IMR-90 (cell line): Measurements from ENCODE around the gene B4GALT1. TPM values are rescaled to one million over a fixed set of nuclear protein-coding genes. Genes with fewer than 3 reads are reported as not detected.

ENCODE experiments used
- ATAC-seq: fragments of 200-7000 bp; cut with Tn5 transposase; 2 replicates; pipeline ENCODE4 v1.9.1; 2020; ENCODE audit warnings: low read depth, mild to moderate bottlenecking, moderate library complexity
- BruUV-seq: library from RNA; stranded (reverse); fragments of 400-500 nt; replicated peaks from 2 replicates; lab custom pipeline; 2021; lab: Mats Ljungman, UMichigan
- CTCF ChIA-PET: fragments of 300-600 bp; formaldehyde crosslinking; extraction: SDS; loops from one replicate; lab custom pipeline; 2021; ENCODE audit warnings: antibody characterized with exemption; lab: Yijun Ruan, JAX
- POLR2A ChIA-PET: fragments of 300-600 bp; sonication (Branson Sonifier 250); formaldehyde crosslinking; loops from one replicate; lab custom pipeline; 2022; ENCODE audit warnings: antibody characterized with exemption; ENCODE audit not compliant: unreplicated experiment; lab: Charles Lee
- DNase-seq: peaks from one replicate; pipeline ENCODE4 v3.0.0; 2013
- H2AFZ ChIP-seq: replicated peaks from 2 replicates; pipeline ENCODE3; 2013; ENCODE audit warnings: low read length, mild to moderate bottlenecking; ENCODE audit not compliant: poor library complexity
- H2AK5ac ChIP-seq: 2 replicates; pipeline ENCODE4 v1.6.1; 2013; ENCODE audit warnings: low read depth, low read length, inconsistent platforms
- H2AK9ac ChIP-seq: replicated peaks from 2 replicates; pipeline ENCODE3; 2013; ENCODE audit warnings: mild to moderate bottlenecking, low read depth, low read length, moderate library complexity; ENCODE audit not compliant: poor library complexity
- H2BK120ac ChIP-seq: 2 replicates; pipeline ENCODE4 v1.6.1; 2013; ENCODE audit warnings: low read depth, low read length, inconsistent platforms
- H2BK15ac ChIP-seq: 3 replicates; pipeline ENCODE4 v1.6.1; 2013; ENCODE audit warnings: low read depth, low read length, inconsistent platforms
- H2BK20ac ChIP-seq: 2 replicates; pipeline ENCODE4 v1.6.1; 2013; ENCODE audit warnings: low read depth, mild to moderate bottlenecking, inconsistent platforms, low read length, moderate library complexity
- H2BK5ac ChIP-seq: 2 replicates; pipeline ENCODE4 v1.6.1; 2013; ENCODE audit warnings: mild to moderate bottlenecking, low read depth, low read length, inconsistent platforms; ENCODE audit not compliant: poor library complexity, severe bottlenecking
- H3K14ac ChIP-seq: replicated peaks from 2 replicates; pipeline ENCODE4 v1.6.1; 2013; ENCODE audit warnings: low read depth, low read length, inconsistent platforms
- H3K18ac ChIP-seq: 2 replicates; pipeline ENCODE4 v1.6.1; 2013; ENCODE audit warnings: low read depth, low read length, control low read depth
- H3K23ac ChIP-seq: 2 replicates; pipeline ENCODE4 v1.6.1; 2013; ENCODE audit warnings: low read depth, low read length, inconsistent platforms
- H3K27ac ChIP-seq: 2 replicates; pipeline ENCODE4 v1.5.1; 2013; ENCODE audit warnings: mild to moderate bottlenecking, control low read depth, low read length; ENCODE audit not compliant: insufficient read depth
- H3K27me3 ChIP-seq: 2 replicates; pipeline ENCODE4 v1.6.1; 2013; ENCODE audit warnings: low read length; ENCODE audit not compliant: control insufficient read depth, insufficient read depth
- H3K36me3 ChIP-seq: 2 replicates; pipeline ENCODE4 v1.6.1; 2013; ENCODE audit warnings: low read length, mixed read lengths; ENCODE audit not compliant: control insufficient read depth, insufficient read depth
- H3K4ac ChIP-seq: 2 replicates; pipeline ENCODE4 v1.6.1; 2013; ENCODE audit warnings: low read depth, low read length, inconsistent platforms
- H3K4me1 ChIP-seq: 2 replicates; pipeline ENCODE4 v1.6.1; 2013; ENCODE audit warnings: low read length, mixed read lengths; ENCODE audit not compliant: control insufficient read depth, insufficient read depth
- H3K4me2 ChIP-seq: 2 replicates; pipeline ENCODE4 v1.6.1; 2013; ENCODE audit warnings: low read depth, mild to moderate bottlenecking, control low read depth, low read length, moderate library complexity
- H3K4me3 ChIP-seq: 2 replicates; pipeline ENCODE4 v1.5.1; 2013; ENCODE audit warnings: low read depth, mild to moderate bottlenecking, control low read depth, low read length, moderate library complexity; ENCODE audit not compliant: insufficient read depth
- H3K56ac ChIP-seq: 2 replicates; pipeline ENCODE4 v1.6.1; 2013; ENCODE audit warnings: low read length, inconsistent platforms; ENCODE audit not compliant: insufficient read depth; ENCODE audit errors: extremely low read depth
- H3K79me1 ChIP-seq, 2 experiments: 2 replicates each; pipeline ENCODE4 v1.6.1; 2013; ENCODE audit warnings: low read length in 2 of 2, inconsistent platforms in 1 of 2, low read depth in 1 of 2
- H3K9ac ChIP-seq: 2 replicates; pipeline ENCODE4 v1.6.1; 2013; ENCODE audit warnings: low read depth, low read length, control low read depth
- H3K9me1 ChIP-seq: 2 replicates; pipeline ENCODE4 v1.6.1; 2013; ENCODE audit warnings: low read length, inconsistent platforms; ENCODE audit not compliant: insufficient read depth
- H3K9me3 ChIP-seq: 2 replicates; pipeline ENCODE4 v1.6.1; 2013; ENCODE audit warnings: low read length; ENCODE audit not compliant: control insufficient read depth, insufficient read depth
- H4K20me1 ChIP-seq: 2 replicates; pipeline ENCODE4 v1.6.1; 2013; ENCODE audit warnings: low read length, inconsistent platforms; ENCODE audit not compliant: insufficient read depth
- H4K5ac ChIP-seq: 2 replicates; pipeline ENCODE4 v1.6.1; 2013; ENCODE audit warnings: mild to moderate bottlenecking, low read depth, low read length, control low read depth
- H4K8ac ChIP-seq, 2 experiments: 2 replicates each; pipeline ENCODE4 v1.6.1; 2013; ENCODE audit warnings: low read depth in 2 of 2, low read length in 2 of 2, control low read depth in 1 of 2, inconsistent platforms in 1 of 2
- H4K91ac ChIP-seq: 2 replicates; pipeline ENCODE4 v1.6.1; 2013; ENCODE audit warnings: low read depth, low read length, inconsistent platforms; ENCODE audit not compliant: insufficient read depth
- BHLHE40 ChIP-seq: fragments of 150-350 bp; IDR thresholded peaks from 2 replicates; pipeline ENCODE4 v1.6.1; 2016; ENCODE audit warnings: mild to moderate bottlenecking, low read depth, low read length
- CHD1 ChIP-seq: IDR thresholded peaks from 2 replicates; pipeline ENCODE4 v1.6.1; 2012; ENCODE audit warnings: low read depth, low read length, improper control_type of control experiment
- CTCF ChIP-seq: conservative IDR thresholded peaks from 2 replicates; pipeline ENCODE4 v1.5.1; 2012; ENCODE audit warnings: mild to moderate bottlenecking, low read depth, low read length, improper control_type of control experiment
- FOS ChIP-seq: fragments of 150-350 bp; IDR thresholded peaks from 2 replicates; pipeline ENCODE4 v1.6.1; 2016; ENCODE audit warnings: low read depth, low read length
- MXI1 ChIP-seq: IDR thresholded peaks from 2 replicates; pipeline ENCODE4 v1.6.1; 2012; ENCODE audit warnings: low read depth, mild to moderate bottlenecking, low read length, moderate library complexity, borderline replicate concordance
- RCOR1 ChIP-seq: IDR thresholded peaks from 2 replicates; pipeline ENCODE4 v1.6.1; 2012; ENCODE audit warnings: mild to moderate bottlenecking, low read length, improper control_type of control experiment; ENCODE audit not compliant: insufficient replicate concordance
- USF2 ChIP-seq: fragments of 150-350 bp; IDR thresholded peaks from 2 replicates; pipeline ENCODE4 v1.6.1; 2017; ENCODE audit warnings: mild to moderate bottlenecking, antibody characterized with exemption, low read length, low read depth
- WGBS, 2 experiments: methylation state at CpG; one replicate each; pipeline versions ENCODE4 v1.1.5 to v1.1.7; 2013; ENCODE audit warnings: missing lambda C conversion rate in 2 of 2; ENCODE audit not compliant: insufficient read length in 1 of 2; ENCODE audit errors: extremely low coverage in 2 of 2; 5-methylcytosine and 5-hydroxymethylcytosine counted together
- dilution Hi-C: fragments of 300-500 bp; cut with HindIII; formaldehyde crosslinking; loops from one replicate; pipeline ENCODE4 v1.14.3; 2018; ENCODE audit warnings: low sequenced_read_pairs; ENCODE audit not compliant: unreplicated experiment
- in situ Hi-C: fragments of 300-500 bp; cut with MboI; formaldehyde crosslinking; loops from 3 replicates; pipeline ENCODE4 v1.14.3; 2019; ENCODE audit warnings: low sequenced_read_pairs, inconsistent platforms, mixed read lengths
- intact Hi-C: fragments of 100-400 bp; cut with micrococcal nuclease; formaldehyde crosslinking; loops from 2 replicates; pipeline ENCODE4 v1.10.0; 2022
- polyA plus RNA-seq, 3 experiments: library from polyadenylated mRNA; depleted of rRNA; stranded (reverse); fragments of >200 nt; gene quantifications; 2 replicates each; pipeline ENCODE4 v1.2.3, GENCODE V29; 2012; ENCODE audit warnings: low replicate concordance in 1 of 3
- total RNA-seq: library from RNA; depleted of rRNA; stranded (reverse); fragments of >200 nt; gene quantifications from 2 replicates; pipeline ENCODE4 v1.2.3, GENCODE V29; 2012

The B4GALT1 gene
- total and polyA plus RNA-seq, 2 of the 4 experiments (the other 2 are of a cell fraction) = 8.8 to 37.8 TPM

GRCh38 chr9:33114746-33115145 is 52.4 kb downstream of the B4GALT1 start:
- H3K79me1 ChIP-seq = peaks cover 32 to 71% of the 10 kb centered on the region in 2 experiments
- H3K9me3 ChIP-seq = no peaks in the 10 kb centered on the region
- intact Hi-C loops = loop anchor here (1.0 kb wide), 1 partner anchor 35 kb away; no protein-coding TSS in a partner anchor
- H3K23ac ChIP-seq = no peak overlapping the region
- dilution Hi-C loops = no loop called here
- H2BK15ac ChIP-seq = no peak overlapping the region
- no peak overlapping the region for H4K8ac ChIP-seq
- no peaks in the 10 kb centered on the region for H3K27me3 ChIP-seq
- H3K4me3 ChIP-seq = no peak overlapping the region
- H3K9ac ChIP-seq = no peak overlapping the region
- H2AFZ ChIP-seq = no peak overlapping the region
- H2BK5ac ChIP-seq = no peak overlapping the region
- H4K91ac ChIP-seq = no peak overlapping the region
- no peak overlapping the region for H4K5ac ChIP-seq
- no peak overlapping the region for H3K27ac ChIP-seq
- no peak overlapping the region for H2BK120ac ChIP-seq
- no peak overlapping the region for H2AK5ac ChIP-seq
- DNase-seq = no peak
- in situ Hi-C loops = no loop called here
- no peak overlapping the region for H2BK20ac ChIP-seq
- H3K4ac ChIP-seq = no peak overlapping the region
- no peaks in the 10 kb centered on the region; the same call in 1 of the 2 replicates for H4K20me1 ChIP-seq
- peaks cover 21% of the 10 kb centered on the region for H3K9me1 ChIP-seq
- ChIA-PET CTCF (no interaction called here), POLR2A (no interaction called here)
- WGBS, 2 experiments = 100% methylated on average over 1 of the region's 3 CpGs; no CpG with 5 or more reads in 1 of the 2 experiments
- no peak overlapping the region for H3K56ac ChIP-seq
- H3K4me1 ChIP-seq = peaks cover 5% of the 10 kb centered on the region
- BruUV-seq = no TSS peak
- H2AK9ac ChIP-seq = no peak overlapping the region
- H3K36me3 ChIP-seq = peaks cover 35% of the 10 kb centered on the region
- ATAC-seq = no peak
- no peak for TF ChIP-seq CHD1
- TF ChIP-seq FOS = no peak
- no peak for TF ChIP-seq MXI1
- TF ChIP-seq RCOR1 = no peak
- TF ChIP-seq USF2 = no peak
- no peak for TF ChIP-seq CTCF
- TF ChIP-seq BHLHE40 = no peak
- no peak overlapping the region for H3K18ac ChIP-seq
- H3K4me2 ChIP-seq = no peak overlapping the region
- no peak overlapping the region for H3K14ac ChIP-seq
